Spleen (tissue), 7 donors: ENCODE data around the gene TK1.

Source experiments
- POLR2A ChIP-seq, 3 donors: fragments of 450-650 bp; IDR thresholded peaks; one replicate each; pipeline ENCODE4 v1.5.1; 2017; ENCODE audit warnings: antibody characterized with exemption in 3 of 3, mild to moderate bottlenecking in 1 of 3
- POLR2AphosphoS5 ChIP-seq, 3 donors: sonication (generic); formaldehyde crosslinking; IDR thresholded peaks; one replicate each; pipeline ENCODE4 v1.5.1; 2017; ENCODE audit warnings: antibody characterized with exemption in 3 of 3
- TF ChIP-seq, protein P1 (sequence below), 11 experiments: fragments of 200-600 bp in 7 of 11; fragments of 450-650 bp in 4 of 11; sonication (generic) in 4 of 11; IDR thresholded peaks in 8 of 11; conservative IDR thresholded peaks in 3 of 11; 1 replicate in 7 of 11; 2 replicates in 4 of 11; pipeline versions ENCODE4 v1.4.0 to v1.8.0; 2016 to 2021; ENCODE audit warnings: antibody characterized with exemption in 11 of 11, inconsistent platforms in 4 of 11, mild to moderate bottlenecking in 1 of 11
- donor health status: DM: no; HTN: no; CAD: no; lungs with moderate emphysema.
- donor health status: DM: no; HTN: no; CAD: no.
- donor health status: DM: no; HTN: no; CAD: no.

DNA sequence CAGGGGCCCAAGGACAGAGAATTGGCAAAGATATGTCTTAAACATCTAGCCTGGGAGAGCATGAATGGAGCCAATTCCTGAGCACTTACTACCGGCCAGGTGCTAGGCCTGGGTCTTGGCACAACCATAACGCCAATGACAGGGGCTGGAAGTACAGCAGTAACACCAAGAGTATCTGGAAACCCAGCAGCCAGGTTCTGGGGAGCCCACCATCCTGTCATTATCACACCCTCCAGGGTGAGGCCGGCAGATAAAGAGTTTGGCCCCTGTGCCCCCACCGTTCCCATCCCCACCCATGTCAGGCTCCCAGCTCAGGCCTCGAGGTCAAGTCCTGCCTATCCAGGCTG lies 56.8 kb downstream of the TK1 start:
- TF ChIP-seq, protein P1, sequence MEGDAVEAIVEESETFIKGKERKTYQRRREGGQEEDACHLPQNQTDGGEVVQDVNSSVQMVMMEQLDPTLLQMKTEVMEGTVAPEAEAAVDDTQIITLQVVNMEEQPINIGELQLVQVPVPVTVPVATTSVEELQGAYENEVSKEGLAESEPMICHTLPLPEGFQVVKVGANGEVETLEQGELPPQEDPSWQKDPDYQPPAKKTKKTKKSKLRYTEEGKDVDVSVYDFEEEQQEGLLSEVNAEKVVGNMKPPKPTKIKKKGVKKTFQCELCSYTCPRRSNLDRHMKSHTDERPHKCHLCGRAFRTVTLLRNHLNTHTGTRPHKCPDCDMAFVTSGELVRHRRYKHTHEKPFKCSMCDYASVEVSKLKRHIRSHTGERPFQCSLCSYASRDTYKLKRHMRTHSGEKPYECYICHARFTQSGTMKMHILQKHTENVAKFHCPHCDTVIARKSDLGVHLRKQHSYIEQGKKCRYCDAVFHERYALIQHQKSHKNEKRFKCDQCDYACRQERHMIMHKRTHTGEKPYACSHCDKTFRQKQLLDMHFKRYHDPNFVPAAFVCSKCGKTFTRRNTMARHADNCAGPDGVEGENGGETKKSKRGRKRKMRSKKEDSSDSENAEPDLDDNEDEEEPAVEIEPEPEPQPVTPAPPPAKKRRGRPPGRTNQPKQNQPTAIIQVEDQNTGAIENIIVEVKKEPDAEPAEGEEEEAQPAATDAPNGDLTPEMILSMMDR (IDR thresholded peaks at IDR 0.05 in 8 of 11, conservative IDR thresholded peaks at IDR 0.05 in 3 of 11), result no peak
- TF ChIP-seq POLR2A (IDR thresholded peaks at IDR 0.05) (no peak), POLR2AphosphoS5 (IDR thresholded peaks at IDR 0.05) (no peak)
